ENCODE results near the gene PEG3. TPM values are rescaled to one million over a fixed set of nuclear protein-coding genes. Genes with fewer than 3 reads are reported as not detected.

The PEG3 gene
- total and polyA plus RNA-seq, 2 of the 8 experiments (the other 6 are each of a cell fraction or from before 2014, with no cell fraction given) = not detected

GRCh38 chr19:56869886-56870285, 29.4 kb upstream of the PEG3 start:
- FAIRE-seq (no peak), DNase-seq (ENCODE audit: low read depth in 1 of 2, low spot score in 2 of 2) (no peak)
- no peaks in the 10 kb centered on the region for H3K36me3 ChIP-seq (ENCODE audit: control insufficient read depth in 2 of 4, insufficient read depth in 4 of 4, low read length in 3 of 4)
- ChIA-PET POLR2A (ENCODE audit: partially characterized antibody) (no interaction called here), CTCF (ENCODE audit: partially characterized antibody) (no interaction called here)
- no peak overlapping the region for H3K4ac ChIP-seq (replicated peaks; ENCODE audit: insufficient read length, low read depth, low read length)
- H3K27ac ChIP-seq (ENCODE audit: low read depth, low read length) = no peak overlapping the region
- H3K18ac ChIP-seq (ENCODE audit: extremely low read depth, low read length) = no peak overlapping the region
- H2BK20ac ChIP-seq (ENCODE audit: low read length) = no peak overlapping the region
- no peaks in the 10 kb centered on the region for H3K4me1 ChIP-seq (replicated peaks in 1 of 4; ENCODE audit: control insufficient read depth in 3 of 4, insufficient read depth in 4 of 4, low read length in 3 of 4)
- no peak overlapping the region for H2BK12ac ChIP-seq (ENCODE audit: low read depth, low read length)
- H4K20me1 ChIP-seq (replicated peaks in 1 of 2; ENCODE audit: control insufficient read depth in 1 of 2, insufficient read depth in 2 of 2, low read length in 2 of 2) = no peaks in the 10 kb centered on the region
- no peaks in the 10 kb centered on the region for H3K79me2 ChIP-seq (ENCODE audit: control insufficient read depth in 1 of 2, insufficient read depth in 2 of 2, low read length in 2 of 2)
- no peak overlapping the region for H3K14ac ChIP-seq (ENCODE audit: insufficient read length)
- no peak overlapping the region for H3K9ac ChIP-seq (replicated peaks in 1 of 4; ENCODE audit: extremely low read depth in 1 of 4, low read depth in 3 of 4, low read length in 3 of 4)
- H3K23me2 ChIP-seq (ENCODE audit: low read depth, low read length) = peaks cover 5% of the 10 kb centered on the region; the same call in 1 of the 2 replicates
- H3K4me2 ChIP-seq (ENCODE audit: insufficient read depth in 1 of 2, low read depth in 2 of 2, low read length in 2 of 2) = no peak overlapping the region
- H4K91ac ChIP-seq (replicated peaks; ENCODE audit: insufficient read length, low read length) = no peak overlapping the region
- H3K4me3 ChIP-seq (ENCODE audit: extremely low read depth in 1 of 4, insufficient read depth in 2 of 4, low read depth in 3 of 4, low read length in 4 of 4) = no peak overlapping the region
- no peak overlapping the region for H2AK5ac ChIP-seq (ENCODE audit: low read depth, low read length)
- no peak overlapping the region for H2BK5ac ChIP-seq (ENCODE audit: low read depth, low read length)
- H4K8ac ChIP-seq (ENCODE audit: extremely low read depth, insufficient read depth, low read length) = no peak overlapping the region
- no peaks in the 10 kb centered on the region for H3K27me3 ChIP-seq (replicated peaks in 1 of 4; ENCODE audit: control insufficient read depth in 3 of 4, extremely low read depth in 1 of 4, insufficient read depth in 3 of 4, low read length in 3 of 4)
- H2BK15ac ChIP-seq (ENCODE audit: low read length) = no peak overlapping the region
- no peak overlapping the region for H2BK120ac ChIP-seq (replicated peaks; ENCODE audit: low read depth, low read length)
- no peaks in the 10 kb centered on the region for H3K79me1 ChIP-seq (ENCODE audit: low read depth, low read length)
- 77% methylated on average over 8 of the region's 8 CpGs; no CpG with 5 or more reads in 1 of the 2 experiments for WGBS, 2 experiments (ENCODE audit: extremely low coverage in 1 of 2, insufficient coverage in 1 of 2, insufficient read length in 1 of 2, insufficient replicate concordance in 2 of 2, low coverage in 1 of 2, low lambda C conversion rate in 2 of 2, missing lambda C conversion rate in 1 of 2)
- peaks cover 57 to 91% of the 10 kb centered on the region in 2 experiments for H3K9me3 ChIP-seq (ENCODE audit: insufficient read depth in 2 of 2, low read depth in 1 of 2, low read length in 1 of 2)
- H4K5ac ChIP-seq (ENCODE audit: insufficient read length, low read depth, low read length) = no peak overlapping the region
- H3K23ac ChIP-seq (ENCODE audit: insufficient read length) = no peak overlapping the region
- H3K56ac ChIP-seq (replicated peaks; ENCODE audit: insufficient read length, low read depth, low read length) = no peak overlapping the region
- no peak overlapping the region for H2AFZ ChIP-seq (ENCODE audit: low read length)
- no peak for TF ChIP-seq ASH2L (IDR thresholded peaks at IDR 0.05; ENCODE audit: low read length)
- TF ChIP-seq FOSL1 (IDR thresholded peaks at IDR 0.05; ENCODE audit: insufficient read depth, low read depth, low read length) = no peak
- no peak for TF ChIP-seq USF2 (IDR thresholded peaks at IDR 0.05; ENCODE audit: low read length)
- TF ChIP-seq JUN (IDR thresholded peaks at IDR 0.05; ENCODE audit: low read depth, low read length) = no peak
- no peak for TF ChIP-seq SP4 (IDR thresholded peaks at IDR 0.05; ENCODE audit: low read length)
- TF ChIP-seq EGR1 (IDR thresholded peaks at IDR 0.05; ENCODE audit: borderline replicate concordance, low read depth, low read length) = no peak
- TF ChIP-seq, protein P1, sequence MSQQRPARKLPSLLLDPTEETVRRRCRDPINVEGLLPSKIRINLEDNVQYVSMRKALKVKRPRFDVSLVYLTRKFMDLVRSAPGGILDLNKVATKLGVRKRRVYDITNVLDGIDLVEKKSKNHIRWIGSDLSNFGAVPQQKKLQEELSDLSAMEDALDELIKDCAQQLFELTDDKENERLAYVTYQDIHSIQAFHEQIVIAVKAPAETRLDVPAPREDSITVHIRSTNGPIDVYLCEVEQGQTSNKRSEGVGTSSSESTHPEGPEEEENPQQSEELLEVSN (IDR thresholded peaks at IDR 0.05) = no peak
- no peak for TF ChIP-seq SAP30 (IDR thresholded peaks at IDR 0.05; ENCODE audit: insufficient read depth, insufficient replicate concordance, low read length)
- TF ChIP-seq CBX8 (IDR thresholded peaks at IDR 0.05; ENCODE audit: borderline replicate concordance, low read depth, low read length) = no peak
- no peak for TF ChIP-seq ATF3 (IDR thresholded peaks at IDR 0.05; ENCODE audit: insufficient read depth, low read depth, low read length)
- no peak for TF ChIP-seq SP1 (IDR thresholded peaks at IDR 0.05; ENCODE audit: low read depth, low read length)
- TF ChIP-seq KDM5A (IDR thresholded peaks at IDR 0.05; ENCODE audit: low read length) = no peak
- TF ChIP-seq NRF1 (IDR thresholded peaks at IDR 0.05; ENCODE audit: low read depth, low read length) = no peak
